Hepatocyte (in vitro differentiated cells): ENCODE measurements around the gene DGKD. TPM values are rescaled to one million over a fixed set of nuclear protein-coding genes. Genes with fewer than 3 reads are reported as not detected.
A peak's percentile ranks its signal among the peaks of the same experiment; 100 is the strongest.

Source experiments
- DNase-seq: peaks from one replicate; pipeline ENCODE4 v3.0.0-alpha.2; 2016; ENCODE audit warnings: low spot score
- H2AFZ ChIP-seq: fragments of 200-600 bp; sonication (generic); 2 replicates; pipeline ENCODE4 v1.6.0; 2016; ENCODE audit warnings: antibody characterized with exemption, mild to moderate bottlenecking
- H3K27ac ChIP-seq: fragments of 200-600 bp; sonication (generic); 2 replicates; pipeline ENCODE4 v1.5.1; 2016; ENCODE audit warnings: mild to moderate bottlenecking
- H3K27me3 ChIP-seq: fragments of 200-600 bp; sonication (generic); 2 replicates; pipeline ENCODE4 v1.6.1; 2016
- H3K36me3 ChIP-seq: fragments of 200-600 bp; sonication (generic); replicated peaks from 2 replicates; pipeline ENCODE4 v1.5.1; 2016; ENCODE audit warnings: low read depth; ENCODE audit not compliant: insufficient read depth
- H3K4me1 ChIP-seq: fragments of 200-600 bp; sonication (generic); 2 replicates; pipeline ENCODE4 v1.5.1; 2016; ENCODE audit warnings: mild to moderate bottlenecking, moderate library complexity; ENCODE audit not compliant: insufficient read depth
- H3K4me2 ChIP-seq: fragments of 200-600 bp; sonication (generic); 2 replicates; pipeline ENCODE4 v1.6.0; 2016
- H3K4me3 ChIP-seq: fragments of 200-600 bp; sonication (generic); 2 replicates; pipeline ENCODE4 v1.5.1; 2016; ENCODE audit warnings: mild to moderate bottlenecking
- H3K79me2 ChIP-seq: fragments of 200-600 bp; sonication (generic); 2 replicates; pipeline ENCODE4 v1.6.0; 2017; ENCODE audit warnings: mild to moderate bottlenecking
- H3K9me2 ChIP-seq: fragments of 200-600 bp; sonication (generic); replicated peaks from 2 replicates; pipeline ENCODE4 v1.6.0; 2017; ENCODE audit warnings: mild to moderate bottlenecking; ENCODE audit not compliant: insufficient read depth
- H3K9me3 ChIP-seq: fragments of 200-600 bp; sonication (generic); 2 replicates; pipeline ENCODE4 v1.5.1; 2016; ENCODE audit warnings: low read depth, mild to moderate bottlenecking
- H4K20me1 ChIP-seq: fragments of 200-600 bp; sonication (generic); 2 replicates; pipeline ENCODE4 v1.6.0; 2016; ENCODE audit warnings: mild to moderate bottlenecking; ENCODE audit not compliant: insufficient read depth, poor library complexity, severe bottlenecking
- EZH2 ChIP-seq: fragments of 200-600 bp; sonication (generic); IDR thresholded peaks from 2 replicates; pipeline ENCODE4 v1.6.1; 2016; ENCODE audit warnings: antibody characterized with exemption, mild to moderate bottlenecking, borderline replicate concordance
- EZH2phosphoT487 ChIP-seq: fragments of 200-600 bp; sonication (generic); IDR thresholded peaks from one replicate; pipeline ENCODE4 v1.6.1; 2018; ENCODE audit warnings: antibody characterized with exemption, mild to moderate bottlenecking, low read depth, moderate library complexity; ENCODE audit not compliant: unreplicated experiment, severe bottlenecking
- WGBS: methylation state at CpG from one replicate; pipeline ENCODE4 v1.1.6; 2016; ENCODE audit warnings: low lambda C conversion rate; ENCODE audit errors: missing lambda C conversion rate; 5-methylcytosine and 5-hydroxymethylcytosine counted together
- polyA plus RNA-seq: library from polyadenylated mRNA; unstranded; fragments of >200 nt; fragmentation: Nextera tagmentation; extraction: Ambion mirVana; gene quantifications from 2 replicates; pipeline ENCODE4 v1.2.1, GENCODE V29; 2016
- total RNA-seq: library from RNA; depleted of rRNA; stranded (reverse); fragments of >200 nt; gene quantifications from 2 replicates; pipeline ENCODE4 v1.2.3, GENCODE V29; 2014
- TF ChIP-seq, protein P1 (sequence below): fragments of 200-600 bp; sonication (generic); IDR thresholded peaks from 2 replicates; pipeline ENCODE4 v1.5.1; 2016; ENCODE audit warnings: antibody characterized with exemption, mild to moderate bottlenecking; ENCODE audit not compliant: poor library complexity

The DGKD gene
- total and polyA plus RNA-seq, 2 experiments from 2014 or later, result 14.2 to 14.3 TPM

DNA sequence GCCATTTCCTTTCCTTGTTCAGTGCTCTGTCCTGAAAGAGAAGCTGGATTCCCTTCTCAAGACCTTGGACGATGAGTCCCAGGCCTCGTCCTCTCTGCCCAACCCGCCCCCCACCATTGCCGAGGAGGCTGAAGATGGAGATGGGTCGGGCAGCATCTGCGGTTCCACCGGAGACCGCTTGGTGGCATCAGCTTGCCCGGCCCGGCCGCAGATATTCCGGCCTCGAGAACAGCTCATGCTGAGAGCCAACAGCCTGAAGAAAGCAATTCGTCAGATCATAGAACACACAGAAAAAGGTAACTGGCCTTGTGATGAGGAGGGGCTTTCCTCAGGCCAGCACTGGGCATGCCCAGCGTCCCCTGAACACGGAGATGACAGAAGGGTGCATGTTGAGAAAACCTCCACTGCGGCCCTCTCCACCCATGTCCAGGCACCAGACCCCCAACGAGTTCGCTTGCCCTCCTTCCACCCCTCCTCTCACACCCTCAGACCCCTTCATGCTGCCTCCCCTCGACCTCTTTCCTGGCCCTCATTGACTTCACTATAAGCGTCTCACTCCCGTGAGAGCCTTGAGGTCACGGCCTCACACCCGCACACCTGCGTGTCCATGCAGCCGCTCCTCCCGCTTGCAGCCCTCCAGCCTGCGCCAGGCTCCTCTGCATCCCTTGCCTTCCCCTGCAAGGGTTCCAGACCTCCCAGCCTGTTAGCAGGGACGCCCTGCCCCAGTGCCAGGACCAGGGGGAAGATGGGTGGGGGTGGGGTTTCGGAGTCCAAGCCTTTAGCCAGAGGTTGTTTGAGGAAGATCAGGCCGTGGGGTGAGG is 95.0 kb downstream of the DGKD start:
- no peaks in the 10 kb centered on the region for H3K9me2 ChIP-seq
- H3K36me3 ChIP-seq, result no peaks in the 10 kb centered on the region
- no peak overlapping the region for H2AFZ ChIP-seq
- H3K4me2 ChIP-seq, result no peak overlapping the region
- no peaks in the 10 kb centered on the region for H4K20me1 ChIP-seq
- H3K27ac ChIP-seq, result no peak overlapping the region
- no peaks in the 10 kb centered on the region for H3K4me1 ChIP-seq
- DNase-seq, result peak; percentile 71
- TF ChIP-seq EZH2, result no peak
- TF ChIP-seq, protein P1, sequence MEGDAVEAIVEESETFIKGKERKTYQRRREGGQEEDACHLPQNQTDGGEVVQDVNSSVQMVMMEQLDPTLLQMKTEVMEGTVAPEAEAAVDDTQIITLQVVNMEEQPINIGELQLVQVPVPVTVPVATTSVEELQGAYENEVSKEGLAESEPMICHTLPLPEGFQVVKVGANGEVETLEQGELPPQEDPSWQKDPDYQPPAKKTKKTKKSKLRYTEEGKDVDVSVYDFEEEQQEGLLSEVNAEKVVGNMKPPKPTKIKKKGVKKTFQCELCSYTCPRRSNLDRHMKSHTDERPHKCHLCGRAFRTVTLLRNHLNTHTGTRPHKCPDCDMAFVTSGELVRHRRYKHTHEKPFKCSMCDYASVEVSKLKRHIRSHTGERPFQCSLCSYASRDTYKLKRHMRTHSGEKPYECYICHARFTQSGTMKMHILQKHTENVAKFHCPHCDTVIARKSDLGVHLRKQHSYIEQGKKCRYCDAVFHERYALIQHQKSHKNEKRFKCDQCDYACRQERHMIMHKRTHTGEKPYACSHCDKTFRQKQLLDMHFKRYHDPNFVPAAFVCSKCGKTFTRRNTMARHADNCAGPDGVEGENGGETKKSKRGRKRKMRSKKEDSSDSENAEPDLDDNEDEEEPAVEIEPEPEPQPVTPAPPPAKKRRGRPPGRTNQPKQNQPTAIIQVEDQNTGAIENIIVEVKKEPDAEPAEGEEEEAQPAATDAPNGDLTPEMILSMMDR, result peak; percentile 65
- no peak overlapping the region for H3K4me3 ChIP-seq
- no peaks in the 10 kb centered on the region for H3K79me2 ChIP-seq
- no peaks in the 10 kb centered on the region for H3K27me3 ChIP-seq
- 59% methylated on average over 31 of the region's 31 CpGs for WGBS
- H3K9me3 ChIP-seq, result no peaks in the 10 kb centered on the region

DNA sequence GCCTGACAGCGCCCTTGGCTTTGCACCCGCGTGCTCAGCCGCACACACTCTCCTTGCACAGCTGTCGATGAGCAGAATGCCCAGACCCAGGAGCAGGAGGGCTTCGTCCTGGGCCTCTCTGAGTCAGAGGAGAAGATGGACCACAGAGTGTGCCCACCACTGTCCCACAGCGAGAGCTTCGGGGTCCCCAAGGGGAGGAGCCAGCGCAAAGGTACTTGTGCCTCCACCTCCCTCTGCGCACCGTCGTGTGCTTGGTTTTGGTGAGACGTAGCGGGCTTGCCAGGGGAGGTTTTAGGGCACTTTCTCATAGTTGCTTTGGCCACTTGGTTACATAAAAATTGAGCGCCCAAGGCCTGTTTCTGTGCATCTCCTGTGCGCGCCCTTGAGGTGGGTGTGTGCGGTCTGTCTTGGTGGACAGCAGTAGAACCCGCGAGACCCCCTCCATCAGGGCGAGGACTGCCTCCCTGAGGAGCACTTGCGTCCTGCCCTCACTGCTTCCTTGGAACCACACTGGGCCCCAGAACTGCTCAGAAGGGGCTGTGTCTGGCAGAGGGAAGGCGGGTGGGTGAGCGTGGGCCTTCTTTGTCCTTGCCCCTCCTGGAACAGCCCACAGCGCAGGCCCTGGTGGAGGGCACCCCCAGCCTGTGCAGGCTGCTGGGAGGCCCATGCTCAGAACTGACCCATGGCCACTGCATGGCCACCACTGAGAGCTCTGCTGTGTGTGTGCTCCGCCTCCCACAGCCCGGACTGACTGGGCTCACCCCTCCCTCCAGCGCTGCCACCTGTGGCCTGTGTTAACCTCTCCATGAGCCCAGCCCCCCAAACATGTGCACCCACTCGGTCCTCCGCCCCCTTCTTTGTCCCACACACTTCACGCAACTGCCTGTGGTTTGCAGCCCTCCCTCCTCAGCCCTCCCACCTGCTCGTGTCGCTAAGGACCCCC is 95.9 kb downstream of the DGKD start:
- Histone ChIP-seq H3K79me2 (no peaks in the 10 kb centered on the region), H3K9me3 (no peaks in the 10 kb centered on the region), H3K27ac (no peak overlapping the region), H4K20me1 (no peaks in the 10 kb centered on the region), H2AFZ (no peak overlapping the region), H3K9me2 (no peaks in the 10 kb centered on the region), H3K4me2 (no peak overlapping the region), H3K36me3 (no peaks in the 10 kb centered on the region), H3K4me1 (no peaks in the 10 kb centered on the region), H3K27me3 (no peaks in the 10 kb centered on the region), H3K4me3 (no peak overlapping the region)
- DNase-seq, result no peak
- WGBS, result 97% methylated on average over 32 of the region's 33 CpGs
- TF ChIP-seq, protein P1, result no peak
- TF ChIP-seq EZH2phosphoT487 (no peak), EZH2 (no peak)

DNA sequence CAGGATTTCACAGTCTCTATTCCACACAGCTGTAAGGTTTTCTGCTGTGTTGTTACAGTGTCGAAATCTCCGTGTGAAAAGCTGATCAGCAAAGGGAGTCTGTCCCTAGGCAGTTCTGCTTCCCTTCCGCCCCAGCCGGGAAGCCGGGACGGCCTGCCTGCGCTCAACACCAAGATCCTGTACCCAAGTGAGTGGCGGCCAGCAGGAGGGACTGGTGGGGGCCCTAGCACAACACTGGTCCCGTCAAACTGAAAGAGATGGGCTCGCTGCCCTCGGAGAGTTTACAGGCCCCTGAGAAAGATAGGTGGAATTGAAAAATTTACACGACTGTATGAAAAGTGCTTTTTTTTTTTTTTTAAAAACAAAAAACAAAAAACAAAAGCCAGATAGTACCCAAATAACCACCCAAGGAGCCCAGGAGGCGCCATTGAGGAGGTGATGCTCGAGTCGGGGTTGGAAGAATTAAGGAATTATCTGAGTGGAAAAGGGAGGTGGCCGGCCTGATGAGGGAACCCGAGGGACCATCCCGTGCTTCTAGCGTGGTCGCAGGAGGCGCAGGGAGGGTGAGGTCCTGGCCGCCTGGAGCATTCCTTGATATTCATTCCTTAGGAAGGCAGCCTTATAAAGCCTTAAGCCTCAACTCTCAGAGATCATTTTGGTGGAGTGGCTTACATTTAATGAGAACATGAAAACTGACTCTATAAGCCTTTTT is 96.7 kb downstream of the DGKD start:
- H3K4me2 ChIP-seq, result no peak overlapping the region
- no peaks in the 10 kb centered on the region for H3K9me2 ChIP-seq
- TF ChIP-seq EZH2, result no peak
- TF ChIP-seq, protein P1, result no peak
- no peak for TF ChIP-seq EZH2phosphoT487
- no peaks in the 10 kb centered on the region for H3K9me3 ChIP-seq
- no peaks in the 10 kb centered on the region for H3K27me3 ChIP-seq
- no peaks in the 10 kb centered on the region for H4K20me1 ChIP-seq
- no peaks in the 10 kb centered on the region for H3K36me3 ChIP-seq
- no peak overlapping the region for H2AFZ ChIP-seq
- 95% methylated on average over 22 of the region's 22 CpGs for WGBS
- no peaks in the 10 kb centered on the region for H3K79me2 ChIP-seq
- H3K4me3 ChIP-seq, result no peak overlapping the region
- no peak overlapping the region for H3K27ac ChIP-seq
- H3K4me1 ChIP-seq, result no peaks in the 10 kb centered on the region
- no peak for DNase-seq
